ENCODE results near the gene ZNF69.

DNA sequence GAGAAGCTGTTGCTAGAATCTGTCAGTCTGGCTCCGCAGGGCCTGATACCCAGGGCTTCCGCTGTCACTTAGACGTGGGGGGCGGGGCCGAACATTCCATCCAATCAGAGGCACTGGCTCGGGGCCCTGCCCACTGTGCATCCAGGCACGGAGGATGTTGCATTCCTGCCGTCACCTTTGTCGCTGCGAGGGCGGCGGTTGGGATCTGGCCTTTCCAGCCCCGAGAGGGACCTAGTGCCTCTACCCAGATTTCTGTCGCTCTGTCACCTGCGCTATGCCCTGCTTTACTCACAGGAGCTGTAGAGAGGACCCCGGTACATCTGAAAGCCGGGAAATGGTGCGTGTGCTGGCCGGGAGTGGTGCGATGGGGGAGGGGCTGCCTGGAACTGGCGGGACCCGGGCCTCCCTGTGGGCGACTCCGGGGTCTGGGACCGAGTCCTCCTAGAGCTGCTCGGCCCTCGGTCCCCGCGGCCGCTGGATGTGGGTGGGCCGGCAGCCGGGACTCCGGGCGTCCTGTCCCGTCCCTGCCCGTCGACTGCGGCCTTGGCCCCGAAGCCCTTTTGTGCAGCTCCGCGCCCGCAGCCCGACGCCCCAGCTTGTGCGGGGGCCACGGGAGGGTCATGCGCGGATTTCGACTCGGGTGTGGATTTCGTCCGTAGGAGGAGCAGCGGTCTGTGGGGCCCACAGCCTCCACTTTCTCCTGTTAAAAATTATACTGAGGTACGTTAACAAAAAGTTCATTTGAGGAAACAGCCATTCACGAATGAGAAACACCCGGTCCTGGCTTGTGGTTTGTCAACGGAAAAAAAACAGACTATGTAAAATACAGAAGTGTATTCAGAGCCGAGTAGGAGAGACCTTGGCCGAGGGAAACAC, 38.8 kb upstream of the ZNF69 start, which contains the start of gene ZNF439:
- TF ChIP-seq ZNF274 (IDR thresholded peaks at IDR 0.05; ENCODE audit: low read depth, low read length) (no peak), YY1 (IDR thresholded peaks at IDR 0.05; ENCODE audit: insufficient read depth, insufficient read length) (no peak), SUZ12 (IDR thresholded peaks at IDR 0.05; ENCODE audit: extremely low read depth, insufficient read depth, insufficient read length) (no peak)
